GM23338 (cell line): ENCODE results near the gene TRIM52. TPM values are rescaled to one million over a fixed set of nuclear protein-coding genes. Genes with fewer than 3 reads are reported as not detected.

Experiments used
- ATAC-seq: fragments of 200-7000 bp; cut with Tn5 transposase; 3 replicates; pipeline ENCODE4 v1.9.1; 2020
- DNase-seq: peaks from one replicate; pipeline ENCODE4 v3.0.0-alpha.2; 2015; ENCODE audit warnings: low spot score
- H2AFZ ChIP-seq: fragments of 200-600 bp; sonication (generic); 2 replicates; pipeline ENCODE4 v1.8.0; 2016; ENCODE audit warnings: antibody characterized with exemption, mild to moderate bottlenecking, moderate library complexity
- H3F3A ChIP-seq: fragments of 200-600 bp; sonication (generic); replicated peaks from 2 replicates; pipeline ENCODE4 v1.8.0; 2017; ENCODE audit warnings: antibody characterized with exemption, mixed run types, low read depth
- H3K27ac ChIP-seq: fragments of 200-600 bp; sonication (generic); 2 replicates; pipeline ENCODE4 v1.6.1; 2016; ENCODE audit warnings: low read depth
- H3K27me3 ChIP-seq: fragments of 200-600 bp; sonication (generic); 2 replicates; pipeline ENCODE4 v1.8.0; 2016; ENCODE audit warnings: mild to moderate bottlenecking, mixed run types, moderate library complexity; ENCODE audit not compliant: insufficient read depth
- H3K36me3 ChIP-seq: fragments of 200-600 bp; sonication (generic); 2 replicates; pipeline ENCODE4 v1.8.0; 2016; ENCODE audit warnings: mild to moderate bottlenecking; ENCODE audit not compliant: insufficient read depth
- H3K4me1 ChIP-seq: fragments of 200-600 bp; sonication (generic); 2 replicates; pipeline ENCODE4 v1.8.0; 2016; ENCODE audit warnings: mild to moderate bottlenecking, moderate library complexity; ENCODE audit not compliant: insufficient read depth
- H3K4me2 ChIP-seq: fragments of 200-600 bp; sonication (generic); 2 replicates; pipeline ENCODE4 v1.7.1; 2017; ENCODE audit warnings: mixed run types
- H3K4me3 ChIP-seq: fragments of 200-600 bp; sonication (generic); 2 replicates; pipeline ENCODE4 v1.6.1; 2016; ENCODE audit warnings: mixed run types
- H3K79me2 ChIP-seq: fragments of 200-600 bp; sonication (generic); replicated peaks from 2 replicates; pipeline ENCODE4 v1.8.0; 2017; ENCODE audit warnings: mild to moderate bottlenecking; ENCODE audit not compliant: insufficient read depth
- H3K9me2 ChIP-seq: fragments of 200-600 bp; sonication (generic); 2 replicates; pipeline ENCODE4 v1.8.0; 2017; ENCODE audit not compliant: insufficient read depth
- H4K20me1 ChIP-seq: fragments of 200-600 bp; sonication (generic); replicated peaks from 2 replicates; pipeline ENCODE4 v1.8.0; 2017; ENCODE audit warnings: mild to moderate bottlenecking; ENCODE audit not compliant: insufficient read depth
- H3K27ac Mint-ChIP-seq: 2 replicates; pipeline ENCODE4 v1.8.0; 2020; ENCODE audit warnings: inconsistent platforms, mild to moderate bottlenecking, moderate library complexity, mixed read lengths
- H3K27me3 Mint-ChIP-seq: 3 replicates; pipeline ENCODE4 v1.8.0; 2022; ENCODE audit warnings: low read depth, mild to moderate bottlenecking, moderate library complexity, mixed read lengths, inconsistent platforms; ENCODE audit not compliant: insufficient read depth, poor library complexity
- H3K36me3 Mint-ChIP-seq: 3 replicates; pipeline ENCODE4 v1.8.0; 2021; ENCODE audit warnings: low read depth, mild to moderate bottlenecking, inconsistent platforms, moderate library complexity, mixed read lengths
- H3K4me1 Mint-ChIP-seq: 3 replicates; pipeline ENCODE4 v1.8.0; 2020; ENCODE audit warnings: mild to moderate bottlenecking, inconsistent platforms, mixed read lengths
- H3K4me3 Mint-ChIP-seq: 3 replicates; pipeline ENCODE4 v1.8.0; 2021; ENCODE audit warnings: moderate library complexity, mild to moderate bottlenecking, inconsistent platforms, mixed read lengths
- H3K9me3 Mint-ChIP-seq: 3 replicates; pipeline ENCODE4 v1.8.0; 2020; ENCODE audit warnings: moderate library complexity, mild to moderate bottlenecking, inconsistent platforms, mixed read lengths
- CREB1 ChIP-seq: fragments of 250-450 bp; sonication (Bioruptor Pico); IDR thresholded peaks from 2 replicates; pipeline ENCODE4 v1.5.0; 2020; ENCODE audit warnings: low read depth, mild to moderate bottlenecking, moderate library complexity
- EZH2 ChIP-seq: fragments of 200-600 bp; sonication (generic); IDR thresholded peaks from one replicate; pipeline ENCODE4 v1.8.0; 2017; ENCODE audit warnings: antibody characterized with exemption, mild to moderate bottlenecking, low read depth; ENCODE audit not compliant: unreplicated experiment
- EZH2phosphoT487 ChIP-seq: fragments of 200-600 bp; sonication (generic); IDR thresholded peaks from one replicate; pipeline ENCODE4 v1.8.1; 2018; ENCODE audit warnings: antibody characterized with exemption; ENCODE audit not compliant: unreplicated experiment
- JUNB ChIP-seq: IDR thresholded peaks from one replicate; pipeline ENCODE4 v1.6.1; 2016; ENCODE audit warnings: antibody characterized with exemption; ENCODE audit not compliant: unreplicated experiment
- POLR2AphosphoS5 ChIP-seq: IDR thresholded peaks from 2 replicates; pipeline ENCODE4 v1.6.1; 2016; ENCODE audit warnings: antibody characterized with exemption, low read depth
- ZNF114 ChIP-seq: fragments of 250-450 bp; sonication (Bioruptor Pico); IDR thresholded peaks from 2 replicates; pipeline ENCODE4 v1.5.0; 2020; ENCODE audit warnings: mild to moderate bottlenecking, moderate library complexity
- ZNF331 ChIP-seq: fragments of 250-450 bp; sonication (Bioruptor Pico); IDR thresholded peaks from 2 replicates; pipeline ENCODE4 v1.5.0; 2020; ENCODE audit warnings: low read depth, mild to moderate bottlenecking, moderate library complexity
- ZNF462 ChIP-seq: fragments of 250-450 bp; sonication (Bioruptor Pico); IDR thresholded peaks from 2 replicates; pipeline ENCODE4 v1.5.0; 2020; ENCODE audit warnings: mild to moderate bottlenecking, moderate library complexity
- polyA plus RNA-seq: library from polyadenylated mRNA; unstranded; fragments of >200 nt; fragmentation: Nextera tagmentation; extraction: Ambion mirVana; gene quantifications from 2 replicates; pipeline ENCODE4 v1.2.1, GENCODE V29; 2016
- total RNA-seq: library from RNA; depleted of rRNA; stranded (reverse); fragments of >200 nt; shearing (Covaris generic); gene quantifications from 2 replicates; pipeline ENCODE4 v1.2.3, GENCODE V29; 2014
- TF ChIP-seq, protein P1 (sequence below): IDR thresholded peaks from 2 replicates; pipeline ENCODE4 v1.6.1; 2016; ENCODE audit warnings: antibody characterized with exemption
- TF ChIP-seq, protein P2 (sequence below): IDR thresholded peaks from one replicate; pipeline ENCODE4 v1.6.1; 2018; ENCODE audit warnings: antibody characterized with exemption; ENCODE audit not compliant: unreplicated experiment

TRIM52 gene
- total and polyA plus RNA-seq, 2 experiments from 2014 or later, result 6.2 to 8.1 TPM

- Mint-ChIP-seq H3K27me3 (peaks cover 29% of the 10 kb centered on the region), H3K4me3 (no peak overlapping the region; the same call in 2 of the 3 replicates), H3K36me3 (peaks cover 60% of the 10 kb centered on the region), H3K4me1 (peaks cover 9% of the 10 kb centered on the region), H3K27ac (no peak overlapping the region), H3K9me3 (peaks cover 6% of the 10 kb centered on the region; the same call in 1 of the 3 replicates)
- no peaks in the 10 kb centered on the region; the same call in none of the 2 replicates for H3K4me1 ChIP-seq
- no peak overlapping the region for H3K4me2 ChIP-seq
- peaks cover 5% of the 10 kb centered on the region; the same call in 1 of the 2 replicates for H3K79me2 ChIP-seq
- H3K9me2 ChIP-seq, result no peaks in the 10 kb centered on the region
- TF ChIP-seq EZH2, result no peak
- TF ChIP-seq, protein P1, sequence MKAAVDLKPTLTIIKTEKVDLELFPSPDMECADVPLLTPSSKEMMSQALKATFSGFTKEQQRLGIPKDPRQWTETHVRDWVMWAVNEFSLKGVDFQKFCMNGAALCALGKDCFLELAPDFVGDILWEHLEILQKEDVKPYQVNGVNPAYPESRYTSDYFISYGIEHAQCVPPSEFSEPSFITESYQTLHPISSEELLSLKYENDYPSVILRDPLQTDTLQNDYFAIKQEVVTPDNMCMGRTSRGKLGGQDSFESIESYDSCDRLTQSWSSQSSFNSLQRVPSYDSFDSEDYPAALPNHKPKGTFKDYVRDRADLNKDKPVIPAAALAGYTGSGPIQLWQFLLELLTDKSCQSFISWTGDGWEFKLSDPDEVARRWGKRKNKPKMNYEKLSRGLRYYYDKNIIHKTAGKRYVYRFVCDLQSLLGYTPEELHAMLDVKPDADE, result no peak
- no peak for TF ChIP-seq ZNF114 (CRISPR knock-in tag)
- TF ChIP-seq, protein P2, sequence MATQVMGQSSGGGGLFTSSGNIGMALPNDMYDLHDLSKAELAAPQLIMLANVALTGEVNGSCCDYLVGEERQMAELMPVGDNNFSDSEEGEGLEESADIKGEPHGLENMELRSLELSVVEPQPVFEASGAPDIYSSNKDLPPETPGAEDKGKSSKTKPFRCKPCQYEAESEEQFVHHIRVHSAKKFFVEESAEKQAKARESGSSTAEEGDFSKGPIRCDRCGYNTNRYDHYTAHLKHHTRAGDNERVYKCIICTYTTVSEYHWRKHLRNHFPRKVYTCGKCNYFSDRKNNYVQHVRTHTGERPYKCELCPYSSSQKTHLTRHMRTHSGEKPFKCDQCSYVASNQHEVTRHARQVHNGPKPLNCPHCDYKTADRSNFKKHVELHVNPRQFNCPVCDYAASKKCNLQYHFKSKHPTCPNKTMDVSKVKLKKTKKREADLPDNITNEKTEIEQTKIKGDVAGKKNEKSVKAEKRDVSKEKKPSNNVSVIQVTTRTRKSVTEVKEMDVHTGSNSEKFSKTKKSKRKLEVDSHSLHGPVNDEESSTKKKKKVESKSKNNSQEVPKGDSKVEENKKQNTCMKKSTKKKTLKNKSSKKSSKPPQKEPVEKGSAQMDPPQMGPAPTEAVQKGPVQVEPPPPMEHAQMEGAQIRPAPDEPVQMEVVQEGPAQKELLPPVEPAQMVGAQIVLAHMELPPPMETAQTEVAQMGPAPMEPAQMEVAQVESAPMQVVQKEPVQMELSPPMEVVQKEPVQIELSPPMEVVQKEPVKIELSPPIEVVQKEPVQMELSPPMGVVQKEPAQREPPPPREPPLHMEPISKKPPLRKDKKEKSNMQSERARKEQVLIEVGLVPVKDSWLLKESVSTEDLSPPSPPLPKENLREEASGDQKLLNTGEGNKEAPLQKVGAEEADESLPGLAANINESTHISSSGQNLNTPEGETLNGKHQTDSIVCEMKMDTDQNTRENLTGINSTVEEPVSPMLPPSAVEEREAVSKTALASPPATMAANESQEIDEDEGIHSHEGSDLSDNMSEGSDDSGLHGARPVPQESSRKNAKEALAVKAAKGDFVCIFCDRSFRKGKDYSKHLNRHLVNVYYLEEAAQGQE, result no peak
- TF ChIP-seq ZNF462 (CRISPR knock-in tag), result no peak
- TF ChIP-seq JUNB, result no peak
- no peak for TF ChIP-seq CREB1
- no peak for TF ChIP-seq ZNF331 (CRISPR knock-in tag)
- TF ChIP-seq POLR2AphosphoS5, result no peak
- TF ChIP-seq EZH2phosphoT487, result no peak
- H3K4me3 ChIP-seq, result no peak overlapping the region
- no peak overlapping the region for H2AFZ ChIP-seq
- ATAC-seq (no peak), DNase-seq (no peak)
- no peak overlapping the region for H3K27ac ChIP-seq
- H3K27me3 ChIP-seq, result no peaks in the 10 kb centered on the region
- H3F3A ChIP-seq, result peaks cover 21% of the 10 kb centered on the region
- H4K20me1 ChIP-seq, result peaks cover 6% of the 10 kb centered on the region; the same call in 1 of the 2 replicates
- H3K36me3 ChIP-seq, result peaks cover 18% of the 10 kb centered on the region
These were observed 29.5 kb downstream of the TRIM52 start for GRCh38 chr5:181231432-181231831.
